LNCAP (cell line): ENCODE data around the gene FRMD4A.

Source experiments
- CTCF ChIP-seq: fragments of 450-650 bp; IDR thresholded peaks from 2 replicates; pipeline ENCODE4 v1.5.1; 2017; ENCODE audit warnings: mild to moderate bottlenecking

Gene FRMD4A

GRCh38 chr10:14020037-14020664 is 310.6 kb downstream of the FRMD4A start:
- no peak for TF ChIP-seq CTCF

GRCh38 chr10:14017467-14017866 is 313.3 kb downstream of the FRMD4A start:
- TF ChIP-seq CTCF = no peak

GRCh38 chr10:14016931-14017333 is 313.8 kb downstream of the FRMD4A start:
- TF ChIP-seq CTCF = no peak

GRCh38 chr10:14016011-14016536 is 314.6 kb downstream of the FRMD4A start:
- no peak for TF ChIP-seq CTCF

- no peak for TF ChIP-seq CTCF
Measured at GRCh38 chr10:14014423-14014822, 316.3 kb downstream of the FRMD4A start.

- TF ChIP-seq CTCF = no peak
Measured at GRCh38 chr10:14010769-14011574, 319.8 kb downstream of the FRMD4A start.

GRCh38 chr10:14010101-14010558 is 320.6 kb downstream of the FRMD4A start:
- no peak for TF ChIP-seq CTCF
